GM12878 (cell line): ENCODE results near the gene SDCCAG8. TPM values are rescaled to one million over a fixed set of nuclear protein-coding genes. Genes with fewer than 3 reads are reported as not detected.

ENCODE experiments used
- ATF2 ChIP-seq: IDR thresholded peaks from 2 replicates; pipeline ENCODE4 v1.6.1; 2012; ENCODE audit warnings: low read length, inconsistent platforms
- CEBPZ ChIP-seq: fragments of 150-350 bp; IDR thresholded peaks from 2 replicates; pipeline ENCODE4 v1.6.1; 2016; ENCODE audit warnings: low read depth, low read length
- CHD1 ChIP-seq: IDR thresholded peaks from 2 replicates; pipeline ENCODE4 v1.6.1; 2012; ENCODE audit warnings: low read depth, low read length, improper control_type of control experiment
- EP300 ChIP-seq, 2 experiments: fragments of 150-350 bp in 1 of 2; IDR thresholded peaks; 2 replicates each; pipeline ENCODE4 v1.6.1; 2011 to 2012; ENCODE audit warnings: low read depth in 2 of 2, low read length in 2 of 2, borderline replicate concordance in 1 of 2, improper control_type of control experiment in 1 of 2, inconsistent platforms in 1 of 2; ENCODE audit not compliant: control insufficient read depth in 1 of 2
- MEF2B ChIP-seq: fragments of 450-650 bp; IDR thresholded peaks from 2 replicates; pipeline ENCODE4 v1.6.1; 2018; ENCODE audit warnings: mild to moderate bottlenecking, moderate library complexity; ENCODE audit not compliant: partially characterized antibody, poor library complexity, severe bottlenecking
- NFYA ChIP-seq: IDR thresholded peaks from 2 replicates; pipeline ENCODE4 v1.6.1; 2011; ENCODE audit warnings: low read depth, mild to moderate bottlenecking, low read length, improper control_type of control experiment, borderline replicate concordance
- RELA ChIP-seq: fragments of 450-650 bp; IDR thresholded peaks from 2 replicates; pipeline ENCODE4 v1.8.0; 2014; ENCODE audit warnings: borderline replicate concordance; ENCODE audit not compliant: partially characterized antibody
- polyA plus RNA-seq, 11 experiments: library from polyadenylated mRNA; depleted of rRNA in 4 of 11; unstranded in 6 of 11; stranded (reverse) in 5 of 11; fragments of >200 nt; fragmentation: Nextera tagmentation in 4 of 11; fragmentation: Illumina TruSeq in 1 of 11; extraction: Ambion mirVana in 4 of 11; extraction: Trizol in 1 of 11; gene quantifications; 1 replicate in 1 of 11; 2 replicates in 10 of 11; pipeline versions ENCODE4 v1.2.1 to v1.2.3, GENCODE V29; 2011 to 2016; ENCODE audit warnings: inconsistent platforms in 2 of 11, missing spikeins in 2 of 11, low read depth in 1 of 11
- total RNA-seq, 4 experiments: library from RNA; depleted of rRNA in 3 of 4; stranded (reverse); fragments of >200 nt in 3 of 4; fragmentation: Illumina TruSeq in 1 of 4; extraction: Trizol in 1 of 4; gene quantifications; 2 replicates each; pipeline versions ENCODE4 v1.2.1 to v1.2.3, GENCODE V29; 2013 to 2021
- TF ChIP-seq, protein P1 (sequence below): fragments of 450-650 bp; formaldehyde crosslinking; IDR thresholded peaks from 2 replicates; pipeline ENCODE4 v1.4.0; 2022; ENCODE audit warnings: mild to moderate bottlenecking, moderate library complexity

Gene SDCCAG8
- total and polyA plus RNA-seq, 10 of the 15 experiments (the other 5 are each of a cell fraction or from before 2014, with no cell fraction given) = 15.0 to 25.6 (median 20.6) TPM

DNA sequence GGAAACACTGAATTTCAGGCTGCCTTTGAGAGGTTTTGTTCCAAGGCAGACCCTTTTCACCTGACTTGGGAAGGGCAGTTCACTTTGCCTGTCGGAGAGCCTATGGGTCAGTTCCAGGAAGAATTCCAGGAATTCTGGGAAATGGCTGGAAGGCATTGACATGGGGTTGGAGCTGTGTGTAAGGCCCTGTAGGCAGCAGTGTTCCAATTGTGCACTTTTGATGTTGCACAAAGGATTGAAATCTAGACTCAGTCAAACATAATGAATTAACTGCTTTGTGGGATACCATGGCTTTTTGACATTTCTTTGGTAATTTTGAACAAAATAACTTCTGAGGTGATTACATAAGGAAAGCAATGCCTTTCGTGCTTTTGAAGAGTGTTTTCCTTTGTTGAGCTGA lies 184.6 kb downstream of the SDCCAG8 start (continued):
- TF ChIP-seq NFYA (no peak), MEF2B (no peak), EP300 (IDR thresholded peaks at IDR 0.05; ENCODE audit: borderline replicate concordance in 1 of 2, control insufficient read depth in 1 of 2, low read depth in 2 of 2, low read length in 2 of 2) (no peak), ATF2 (no peak), CEBPZ (no peak), CHD1 (no peak), RELA (no peak)
- TF ChIP-seq, protein P1, sequence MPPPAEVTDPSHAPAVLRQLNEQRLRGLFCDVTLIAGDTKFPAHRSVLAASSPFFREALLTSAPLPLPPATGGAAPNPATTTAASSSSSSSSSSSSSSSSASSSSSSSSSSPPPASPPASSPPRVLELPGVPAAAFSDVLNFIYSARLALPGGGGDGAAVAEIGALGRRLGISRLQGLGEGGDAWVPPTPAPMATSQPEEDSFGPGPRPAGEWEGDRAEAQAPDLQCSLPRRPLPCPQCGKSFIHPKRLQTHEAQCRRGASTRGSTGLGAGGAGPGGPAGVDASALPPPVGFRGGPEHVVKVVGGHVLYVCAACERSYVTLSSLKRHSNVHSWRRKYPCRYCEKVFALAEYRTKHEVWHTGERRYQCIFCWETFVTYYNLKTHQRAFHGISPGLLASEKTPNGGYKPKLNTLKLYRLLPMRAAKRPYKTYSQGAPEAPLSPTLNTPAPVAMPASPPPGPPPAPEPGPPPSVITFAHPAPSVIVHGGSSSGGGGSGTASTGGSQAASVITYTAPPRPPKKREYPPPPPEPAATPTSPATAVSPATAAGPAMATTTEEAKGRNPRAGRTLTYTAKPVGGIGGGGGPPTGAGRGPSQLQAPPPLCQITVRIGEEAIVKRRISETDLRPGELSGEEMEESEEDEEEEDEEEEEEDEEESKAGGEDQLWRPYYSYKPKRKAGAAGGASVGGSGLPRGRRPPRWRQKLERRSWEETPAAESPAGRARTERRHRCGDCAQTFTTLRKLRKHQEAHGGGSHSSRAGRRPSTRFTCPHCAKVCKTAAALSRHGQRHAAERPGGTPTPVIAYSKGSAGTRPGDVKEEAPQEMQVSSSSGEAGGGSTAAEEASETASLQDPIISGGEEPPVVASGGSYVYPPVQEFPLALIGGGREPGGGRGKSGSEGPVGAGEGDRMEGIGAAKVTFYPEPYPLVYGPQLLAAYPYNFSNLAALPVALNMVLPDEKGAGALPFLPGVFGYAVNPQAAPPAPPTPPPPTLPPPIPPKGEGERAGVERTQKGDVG (CRISPR knock-in tag) = no peak
